ENCODE data around the gene ZBTB45. TPM values are rescaled to one million over a fixed set of nuclear protein-coding genes. Genes with fewer than 3 reads are reported as not detected.

Gene ZBTB45
- total and polyA plus RNA-seq, 9 of the 15 experiments (the other 6 are each of a cell fraction or from before 2014, with no cell fraction given) = 0.08 to 16.1 (median 1.8) TPM

GRCh38 chr19:58546019-58546530 is 26.5 kb upstream of the ZBTB45 start (continued):
- TF ChIP-seq ZBTB33 (CRISPR knock-in tag; IDR thresholded peaks at IDR 0.05) = no peak
- TF ChIP-seq BRD9 (IDR thresholded peaks at IDR 0.05; ENCODE audit: low read depth, partially characterized antibody) = no peak
- TF ChIP-seq, protein P1, sequence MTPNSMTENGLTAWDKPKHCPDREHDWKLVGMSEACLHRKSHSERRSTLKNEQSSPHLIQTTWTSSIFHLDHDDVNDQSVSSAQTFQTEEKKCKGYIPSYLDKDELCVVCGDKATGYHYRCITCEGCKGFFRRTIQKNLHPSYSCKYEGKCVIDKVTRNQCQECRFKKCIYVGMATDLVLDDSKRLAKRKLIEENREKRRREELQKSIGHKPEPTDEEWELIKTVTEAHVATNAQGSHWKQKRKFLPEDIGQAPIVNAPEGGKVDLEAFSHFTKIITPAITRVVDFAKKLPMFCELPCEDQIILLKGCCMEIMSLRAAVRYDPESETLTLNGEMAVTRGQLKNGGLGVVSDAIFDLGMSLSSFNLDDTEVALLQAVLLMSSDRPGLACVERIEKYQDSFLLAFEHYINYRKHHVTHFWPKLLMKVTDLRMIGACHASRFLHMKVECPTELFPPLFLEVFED (CRISPR knock-in tag; conservative IDR thresholded peaks at IDR 0.05) = 0 out of 2 replicates have a peak, but pooled peaks have one; percentile 46
- no peak for TF ChIP-seq ETV5 (CRISPR knock-in tag; IDR thresholded peaks at IDR 0.05; ENCODE audit: low read depth)
- TF ChIP-seq, protein P2, sequence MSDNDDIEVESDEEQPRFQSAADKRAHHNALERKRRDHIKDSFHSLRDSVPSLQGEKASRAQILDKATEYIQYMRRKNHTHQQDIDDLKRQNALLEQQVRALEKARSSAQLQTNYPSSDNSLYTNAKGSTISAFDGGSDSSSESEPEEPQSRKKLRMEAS (CRISPR knock-in tag; IDR thresholded peaks at IDR 0.05) = peak; percentile 4; the same call in 1 of the 2 replicates
- TF ChIP-seq ELF4 (CRISPR knock-in tag; IDR thresholded peaks at IDR 0.05) = peak; percentile 48; the same call in 1 of the 2 replicates
- TF ChIP-seq ZFX (CRISPR knock-in tag; IDR thresholded peaks at IDR 0.05) = 0 out of 2 replicates have a peak, but pooled peaks have one; percentile 15
- TF ChIP-seq, protein P3, sequence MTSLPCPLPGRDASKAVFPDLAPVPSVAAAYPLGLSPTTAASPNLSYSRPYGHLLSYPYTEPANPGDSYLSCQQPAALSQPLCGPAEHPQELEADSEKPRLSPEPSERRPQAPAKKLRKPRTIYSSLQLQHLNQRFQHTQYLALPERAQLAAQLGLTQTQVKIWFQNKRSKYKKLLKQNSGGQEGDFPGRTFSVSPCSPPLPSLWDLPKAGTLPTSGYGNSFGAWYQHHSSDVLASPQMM (CRISPR knock-in tag; IDR thresholded peaks at IDR 0.05) = no peak
- peak; percentile 26 for TF ChIP-seq KDM5B (IDR thresholded peaks at IDR 0.05; ENCODE audit: insufficient replicate concordance, low read depth, low read length)

All from K562 (cell line).